ENCODE data around the gene MYLK2. TPM values are rescaled to one million over a fixed set of nuclear protein-coding genes. Genes with fewer than 3 reads are reported as not detected.

Gene MYLK2
- total RNA-seq, 1 donor from 2014 or later, result 0.78 TPM

- DNase-seq, result peak; percentile 58
Measured at GRCh38 chr20:31835977-31836852, 17.1 kb downstream of the MYLK2 start.

GRCh38 chr20:31836853-31837608, 17.9 kb downstream of the MYLK2 start:
- DNase-seq, result no peak

- DNase-seq, result no peak
Measured at GRCh38 chr20:31837896-31838397, 18.8 kb downstream of the MYLK2 start.

GRCh38 chr20:31838646-31839292, 19.6 kb downstream of the MYLK2 start:
- DNase-seq, result no peak

GRCh38 chr20:31839782-31840487, 20.8 kb downstream of the MYLK2 start:
- DNase-seq, result no peak

GRCh38 chr20:31840906-31841816, 22.0 kb downstream of the MYLK2 start:
- DNase-seq, result no peak

GRCh38 chr20:31841928-31842327, 22.8 kb downstream of the MYLK2 start:
- no peak for DNase-seq

- DNase-seq, result no peak
Measured at GRCh38 chr20:31842471-31843157, 23.5 kb downstream of the MYLK2 start.

- no peak for DNase-seq
Measured at GRCh38 chr20:31843288-31843687, 24.1 kb downstream of the MYLK2 start.

GRCh38 chr20:31843881-31844280, 24.7 kb downstream of the MYLK2 start:
- no peak for DNase-seq

- DNase-seq, result no peak
Measured at GRCh38 chr20:31844737-31845299, 25.7 kb downstream of the MYLK2 start.

GRCh38 chr20:31845300-31845863, 26.2 kb downstream of the MYLK2 start, which contains the start of gene FOXS1:
Gene FOXS1 (minus strand): TSS chr20:31845604. CDS start chr20:31845542, 62 bp downstream.
- no peak for DNase-seq

GRCh38 chr20:31846793-31847138, 27.6 kb downstream of the MYLK2 start:
- no peak for DNase-seq

GRCh38 chr20:31848088-31848999, 29.2 kb downstream of the MYLK2 start:
- no peak for DNase-seq

GRCh38 chr20:31849306-31849930, 30.3 kb downstream of the MYLK2 start:
- DNase-seq, result no peak

GRCh38 chr20:31851240-31851955, 32.2 kb downstream of the MYLK2 start:
- no peak for DNase-seq

- no peak for DNase-seq
Measured at GRCh38 chr20:31853481-31853880, 34.3 kb downstream of the MYLK2 start.
